Smooth muscle cell (in vitro differentiated cells): Measurements from ENCODE around the gene ANO9. TPM values are rescaled to one million over a fixed set of nuclear protein-coding genes. Genes with fewer than 3 reads are reported as not detected.
"Not testable (repeated sequence)": the region's sequence is repeated elsewhere in the genome, so short reads cannot be mapped to it uniquely, and the experiment has no call there.

Experiments used
- DNase-seq: peaks from one replicate; lab custom pipeline; 2025; ENCODE audit not compliant: unreplicated experiment; lab: John Stamatoyannopoulos, UW
- H2AFZ ChIP-seq: fragments of 200-600 bp; sonication (generic); 2 replicates; pipeline ENCODE4 v1.6.0; 2016; ENCODE audit warnings: antibody characterized with exemption, low read depth, mild to moderate bottlenecking
- H3F3A ChIP-seq: fragments of 200-600 bp; sonication (generic); 2 replicates; pipeline ENCODE4 v1.6.0; 2017; ENCODE audit warnings: antibody characterized with exemption, low read depth
- H3K27ac ChIP-seq: fragments of 200-600 bp; sonication (generic); 2 replicates; pipeline ENCODE4 v1.5.1; 2016; ENCODE audit warnings: low read depth, mild to moderate bottlenecking
- H3K27me3 ChIP-seq: fragments of 200-600 bp; sonication (generic); 2 replicates; pipeline ENCODE4 v1.6.1; 2016; ENCODE audit warnings: low read depth, mild to moderate bottlenecking
- H3K36me3 ChIP-seq: fragments of 200-600 bp; sonication (generic); 2 replicates; pipeline ENCODE4 v1.5.1; 2016; ENCODE audit warnings: low read depth
- H3K4me1 ChIP-seq: fragments of 200-600 bp; sonication (generic); 2 replicates; pipeline ENCODE4 v1.5.1; 2016; ENCODE audit warnings: low read depth
- H3K4me2 ChIP-seq: fragments of 200-600 bp; sonication (generic); 2 replicates; pipeline ENCODE4 v1.6.0; 2016; ENCODE audit warnings: mild to moderate bottlenecking
- H3K4me3 ChIP-seq: fragments of 200-600 bp; sonication (generic); 2 replicates; pipeline ENCODE4 v1.5.1; 2016; ENCODE audit warnings: mild to moderate bottlenecking
- H3K79me2 ChIP-seq: fragments of 200-600 bp; sonication (generic); 2 replicates; pipeline ENCODE4 v1.6.0; 2016; ENCODE audit warnings: low read depth, mild to moderate bottlenecking
- H3K9ac ChIP-seq: fragments of 200-600 bp; sonication (generic); 2 replicates; pipeline ENCODE4 v1.6.0; 2016; ENCODE audit warnings: low read depth
- H3K9me3 ChIP-seq: fragments of 200-600 bp; sonication (generic); replicated peaks from 2 replicates; pipeline ENCODE4 v1.5.1; 2016; ENCODE audit warnings: low read depth
- H4K20me1 ChIP-seq: fragments of 200-600 bp; sonication (generic); 2 replicates; pipeline ENCODE4 v1.6.0; 2016; ENCODE audit warnings: low read depth
- CTCF ChIP-seq: fragments of 200-600 bp; sonication (generic); IDR thresholded peaks from 2 replicates; pipeline ENCODE4 v1.5.1; 2017; ENCODE audit warnings: borderline replicate concordance, mild to moderate bottlenecking, antibody characterized with exemption; ENCODE audit not compliant: insufficient read depth, poor library complexity, severe bottlenecking
- WGBS: methylation state at CpG from one replicate; pipeline ENCODE4 v1.1.7; 2016; ENCODE audit warnings: low lambda C conversion rate; 5-methylcytosine and 5-hydroxymethylcytosine counted together
- polyA plus RNA-seq: library from polyadenylated mRNA; unstranded; fragments of >200 nt; fragmentation: Nextera tagmentation; extraction: Ambion mirVana; gene quantifications from 2 replicates; pipeline ENCODE4 v1.2.1, GENCODE V29; 2016
- total RNA-seq: library from RNA; depleted of rRNA; stranded (reverse); fragments of >200 nt; gene quantifications from 2 replicates; pipeline ENCODE4 v1.2.3, GENCODE V29; 2014

The ANO9 gene
- total and polyA plus RNA-seq, 2 experiments from 2014 or later, result 0.67 to 1.5 TPM

- Histone ChIP-seq H3K36me3 (no peaks in the 10 kb centered on the region), H3K79me2 (no peaks in the 10 kb centered on the region), H3K9me3 (no peaks in the 10 kb centered on the region), H3K27me3 (no peaks in the 10 kb centered on the region), H3K4me2 (no peak overlapping the region), H3K9ac (no peak overlapping the region), H3F3A (no peaks in the 10 kb centered on the region), H4K20me1 (no peaks in the 10 kb centered on the region), H3K4me1 (no peaks in the 10 kb centered on the region), H3K27ac (no peak overlapping the region), H2AFZ (no peak overlapping the region), H3K4me3 (no peak overlapping the region)
- WGBS, result 96% methylated on average over 33 of the region's 55 CpGs
- no peak for TF ChIP-seq CTCF
- no peak for DNase-seq
These were observed 38.6 kb downstream of the ANO9 start for GRCh38 chr11:403021-403760.

GRCh38 chr11:401196-401595 lies 40.6 kb downstream of the ANO9 start:
- DNase-seq, H3K4me3 ChIP-seq, H3K9ac ChIP-seq, H3K4me2 ChIP-seq, H3K4me1 ChIP-seq, H3K79me2 ChIP-seq, H2AFZ ChIP-seq, H4K20me1 ChIP-seq, H3K27me3 ChIP-seq, H3K27ac ChIP-seq, H3F3A ChIP-seq, H3K9me3 ChIP-seq, H3K36me3 ChIP-seq: not testable (repeated sequence)
- WGBS, result no CpG with 5 or more reads among the region's 52 CpGs

GRCh38 chr11:400241-400689 lies 41.5 kb downstream of the ANO9 start:
- no peaks in the 10 kb centered on the region for H3F3A ChIP-seq
- DNase-seq, result no peak
- no peak overlapping the region for H3K4me3 ChIP-seq
- no peaks in the 10 kb centered on the region for H3K79me2 ChIP-seq
- H3K27ac ChIP-seq, result no peak overlapping the region
- no peaks in the 10 kb centered on the region for H3K4me1 ChIP-seq
- H4K20me1 ChIP-seq, result peaks cover 7% of the 10 kb centered on the region
- no peak overlapping the region for H3K4me2 ChIP-seq
- WGBS, result 96% methylated on average over 19 of the region's 50 CpGs
- TF ChIP-seq CTCF, result no peak
- H3K9ac ChIP-seq, result no peak overlapping the region
- no peaks in the 10 kb centered on the region for H3K9me3 ChIP-seq
- H3K27me3 ChIP-seq, result no peaks in the 10 kb centered on the region
- no peak overlapping the region for H2AFZ ChIP-seq
- no peaks in the 10 kb centered on the region for H3K36me3 ChIP-seq

GRCh38 chr11:399731-400211 lies 42.0 kb downstream of the ANO9 start:
- no peaks in the 10 kb centered on the region for H3K4me1 ChIP-seq
- H3K27me3 ChIP-seq, result no peaks in the 10 kb centered on the region
- no peaks in the 10 kb centered on the region for H3K36me3 ChIP-seq
- no peaks in the 10 kb centered on the region for H3K9me3 ChIP-seq
- no peak overlapping the region for H3K4me3 ChIP-seq
- H3K27ac ChIP-seq, result no peak overlapping the region
- peaks cover 7% of the 10 kb centered on the region for H4K20me1 ChIP-seq
- DNase-seq, result no peak
- TF ChIP-seq CTCF, result no peak
- H3K79me2 ChIP-seq, result no peaks in the 10 kb centered on the region
- H3K9ac ChIP-seq, result no peak overlapping the region
- H3F3A ChIP-seq, result no peaks in the 10 kb centered on the region
- WGBS, result 94% methylated on average over 17 of the region's 21 CpGs
- H3K4me2 ChIP-seq, result no peak overlapping the region
- H2AFZ ChIP-seq, result no peak overlapping the region
